ENCODE results near the gene SLC6A19.
A peak's percentile ranks its signal among the peaks of the same experiment; 100 is the strongest.
"Not testable (repeated sequence)": the region's sequence is repeated elsewhere in the genome, so short reads cannot be mapped to it uniquely, and the experiment has no call there.

The SLC6A19 gene

GRCh38 chr5:1249366-1250280, 48.2 kb downstream of the SLC6A19 start:
- DNase-seq, result no peak

GRCh38 chr5:1251678-1252580, 50.5 kb downstream of the SLC6A19 start:
- DNase-seq, result no peak

GRCh38 chr5:1252681-1253080, 51.3 kb downstream of the SLC6A19 start:
- no peak for DNase-seq

- no peak for DNase-seq
Observed at GRCh38 chr5:1253456-1254105, 52.2 kb downstream of the SLC6A19 start.

GRCh38 chr5:1254196-1254595, 52.8 kb downstream of the SLC6A19 start:
- DNase-seq, result no peak

GRCh38 chr5:1255081-1255561, 53.7 kb downstream of the SLC6A19 start:
- no peak for DNase-seq

GRCh38 chr5:1256776-1257175, 55.4 kb downstream of the SLC6A19 start:
- DNase-seq, result no peak

- DNase-seq, result no peak
Observed at GRCh38 chr5:1257363-1257762, 56.0 kb downstream of the SLC6A19 start.

GRCh38 chr5:1257841-1258240, 56.4 kb downstream of the SLC6A19 start:
- DNase-seq, result no peak

- DNase-seq, result no peak
Observed at GRCh38 chr5:1259806-1260480, 58.5 kb downstream of the SLC6A19 start.

- no peak for DNase-seq
Observed at GRCh38 chr5:1261643-1262042, 60.2 kb downstream of the SLC6A19 start.

- peak; percentile 46 for DNase-seq
Observed at GRCh38 chr5:1262381-1262780, 61.0 kb downstream of the SLC6A19 start.

- no peak for DNase-seq
Observed at GRCh38 chr5:1264211-1264610, 62.8 kb downstream of the SLC6A19 start.

- no peak for DNase-seq
Observed at GRCh38 chr5:1265026-1265425, 63.6 kb downstream of the SLC6A19 start.

GRCh38 chr5:1265461-1266455, 64.4 kb downstream of the SLC6A19 start:
- DNase-seq, result no peak

GRCh38 chr5:1266791-1267190, 65.4 kb downstream of the SLC6A19 start:
- no peak for DNase-seq

GRCh38 chr5:1267464-1267863, 66.1 kb downstream of the SLC6A19 start:
- not testable (repeated sequence) for DNase-seq

GRCh38 chr5:1268056-1268455, 66.7 kb downstream of the SLC6A19 start:
- DNase-seq, result no peak

GRCh38 chr5:1268666-1269065, 67.3 kb downstream of the SLC6A19 start:
- no peak for DNase-seq

GRCh38 chr5:1270426-1270825, 69.0 kb downstream of the SLC6A19 start:
- no peak for DNase-seq
